Measurements from ENCODE around the gene TRPV3.
"Not testable (repeated sequence)": the region's sequence is repeated elsewhere in the genome, so short reads cannot be mapped to it uniquely, and the experiment has no call there.

TRPV3 gene

GRCh38 chr17:3514873-3515272 lies 42.7 kb downstream of the TRPV3 start:
- no peak for DNase-seq

GRCh38 chr17:3514167-3514566 lies 43.4 kb downstream of the TRPV3 start:
- not testable (repeated sequence) for DNase-seq

GRCh38 chr17:3513305-3514035 lies 44.1 kb downstream of the TRPV3 start:
- no peak for DNase-seq

- no peak for DNase-seq
These were observed 45.0 kb downstream of the TRPV3 start for GRCh38 chr17:3512505-3513171.

- DNase-seq, result no peak
These were observed 45.6 kb downstream of the TRPV3 start for GRCh38 chr17:3511852-3512504.

- DNase-seq, result no peak
These were observed 47.5 kb downstream of the TRPV3 start for GRCh38 chr17:3510090-3510489.

- no peak for DNase-seq
These were observed 49.7 kb downstream of the TRPV3 start for GRCh38 chr17:3507869-3508268.

- DNase-seq, result no peak
These were observed 50.5 kb downstream of the TRPV3 start for GRCh38 chr17:3507071-3507470.

- no peak for DNase-seq
These were observed 51.6 kb downstream of the TRPV3 start for GRCh38 chr17:3506054-3506453.

- no peak for DNase-seq
These were observed 52.6 kb downstream of the TRPV3 start for GRCh38 chr17:3505008-3505407.

- no peak for DNase-seq
These were observed 54.3 kb downstream of the TRPV3 start for GRCh38 chr17:3503285-3503684.

- DNase-seq, result no peak
These were observed 55.1 kb downstream of the TRPV3 start for GRCh38 chr17:3502466-3502865.

GRCh38 chr17:3501344-3501743 lies 56.3 kb downstream of the TRPV3 start:
- no peak for DNase-seq

GRCh38 chr17:3497101-3497500 lies 60.5 kb downstream of the TRPV3 start:
- no peak for DNase-seq

- DNase-seq, result no peak
These were observed 72.0 kb downstream of the TRPV3 start for GRCh38 chr17:3485481-3486068.

GRCh38 chr17:3482852-3483251 lies 74.8 kb downstream of the TRPV3 start:
- DNase-seq, result no peak

GRCh38 chr17:3479988-3480387 lies 77.6 kb downstream of the TRPV3 start:
- no peak for DNase-seq

GRCh38 chr17:3475812-3476610 lies 81.6 kb downstream of the TRPV3 start, which contains the start of gene ASPA:
Gene ASPA (plus strand): TSS chr17:3475997. CDS start chr17:3476160, 163 bp downstream.
- no peak for DNase-seq

GRCh38 chr17:3475251-3475685 lies 82.3 kb downstream of the TRPV3 start:
- DNase-seq, result no peak

- DNase-seq, result no peak
These were observed 83.4 kb downstream of the TRPV3 start for GRCh38 chr17:3474212-3474611.

- no peak for DNase-seq
These were observed 85.5 kb downstream of the TRPV3 start for GRCh38 chr17:3472137-3472536.

- DNase-seq, result no peak
These were observed 86.0 kb downstream of the TRPV3 start, which contains the start of gene SPATA22 for GRCh38 chr17:3471599-3471998. Gene SPATA22 (minus strand): TSS chr17:3471819. CDS start chr17:3469325, 2,494 bp downstream.

GRCh38 chr17:3469529-3469928 lies 88.1 kb downstream of the TRPV3 start:
- DNase-seq, result no peak
